Measurements from ENCODE around the gene TAS2R60. TPM values are rescaled to one million over a fixed set of nuclear protein-coding genes. Genes with fewer than 3 reads are reported as not detected.

Gene TAS2R60
- total RNA-seq, 1 experiment from 2014 or later: not detected

DNA sequence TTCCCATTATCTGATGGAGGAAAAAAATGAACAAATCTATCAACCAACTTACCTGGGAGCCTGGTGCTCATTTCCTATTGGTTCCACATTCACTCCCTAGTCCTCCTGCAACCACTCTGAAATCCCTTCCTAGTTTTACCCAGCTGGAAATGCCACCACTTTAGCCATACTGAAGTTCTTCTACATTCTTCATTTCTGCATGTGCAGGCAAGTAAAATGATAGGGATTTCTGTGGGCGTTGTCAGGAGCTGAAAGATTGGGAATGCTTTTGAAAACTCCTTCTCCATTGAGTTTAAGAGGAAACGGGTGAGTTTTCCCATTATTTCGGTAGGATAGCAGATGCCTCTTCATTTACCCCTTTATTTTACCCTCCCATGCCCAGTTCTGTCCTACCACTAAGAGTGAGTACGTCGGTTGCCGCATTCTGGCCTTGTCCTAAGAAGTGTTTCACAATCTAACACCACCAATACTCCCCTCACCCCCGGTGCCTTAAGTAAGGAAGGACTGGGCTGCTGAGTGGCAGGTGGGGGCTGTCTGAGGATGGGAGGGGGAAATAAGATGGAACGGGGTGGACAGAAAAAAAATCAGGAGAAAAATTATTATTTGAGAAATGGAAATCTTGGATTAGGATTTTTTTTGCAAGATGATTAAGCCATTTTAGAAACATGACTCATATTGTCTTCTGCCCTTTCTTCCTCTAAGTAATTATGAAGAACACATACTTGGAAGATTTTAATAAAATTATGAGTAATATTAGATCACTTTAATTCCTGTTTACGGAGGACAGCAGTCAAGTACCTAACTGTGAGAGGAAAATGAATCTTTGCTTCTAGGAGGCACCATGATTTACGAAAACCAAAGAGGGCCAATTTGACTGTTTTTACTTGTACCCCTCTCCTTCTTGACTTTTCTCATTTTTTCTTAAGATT is 13.2 kb upstream of the TAS2R60 start:
- no peaks in the 10 kb centered on the region for H3K4me1 Mint-ChIP-seq
- no peak overlapping the region for H3K27ac Mint-ChIP-seq
- Histone ChIP-seq H3K23me2 (ENCODE audit: insufficient read length, low read depth, low read length, poor library complexity, severe bottlenecking) (no peaks in the 10 kb centered on the region), H2AFZ (ENCODE audit: low read length) (no peak overlapping the region), H3K9ac (ENCODE audit: extremely low read depth, insufficient read length, low read length) (no peak overlapping the region), H2BK120ac (ENCODE audit: low read depth, low read length, poor library complexity, severe bottlenecking) (no peak overlapping the region), H2BK5ac (ENCODE audit: insufficient read length, low read length) (no peak overlapping the region), H4K8ac (replicated peaks; ENCODE audit: insufficient read length, low read depth, low read length) (no peak overlapping the region), H3K4me1 (ENCODE audit: insufficient read depth, low read length) (no peaks in the 10 kb centered on the region), H3K79me1 (ENCODE audit: insufficient read depth, low read depth, low read length, poor library complexity, severe bottlenecking) (no peaks in the 10 kb centered on the region), H3K23ac (ENCODE audit: insufficient read length, low read depth, low read length) (no peak overlapping the region), H3K14ac (ENCODE audit: insufficient read depth, low read length) (no peak overlapping the region), H3K4me2 (ENCODE audit: insufficient read depth, insufficient read length, low read length) (no peak overlapping the region), H2AK5ac (ENCODE audit: insufficient read length, low read length) (no peak overlapping the region), H3K4ac (ENCODE audit: low read depth, low read length) (no peak overlapping the region), H2BK12ac (ENCODE audit: insufficient read length, low read depth, low read length) (no peak overlapping the region), H3K56ac (ENCODE audit: insufficient read length, low read depth, low read length) (no peak overlapping the region), H3K27ac (ENCODE audit: insufficient read length, low read depth, low read length) (no peak overlapping the region), H3K27me3 (ENCODE audit: insufficient read depth, low read length) (no peaks in the 10 kb centered on the region), H3T11ph (ENCODE audit: low read length) (no peak overlapping the region), H3K79me2 (ENCODE audit: insufficient read depth, low read length) (no peaks in the 10 kb centered on the region), H4K5ac (ENCODE audit: insufficient read length, low read depth, low read length) (no peak overlapping the region), H2BK15ac (ENCODE audit: low read depth, low read length) (no peak overlapping the region), H2BK20ac (ENCODE audit: low read depth, low read length, poor library complexity, severe bottlenecking) (no peak overlapping the region), H4K20me1 (ENCODE audit: control insufficient read depth, insufficient read depth, insufficient read length) (no peaks in the 10 kb centered on the region), H4K91ac (ENCODE audit: insufficient read length, low read depth, low read length) (no peak overlapping the region), H3K9me3 (ENCODE audit: control insufficient read depth, low read depth, low read length) (no peaks in the 10 kb centered on the region), H3K18ac (ENCODE audit: insufficient read length, low read depth, low read length) (no peak overlapping the region)
- no peak for DNase-seq
- no peak overlapping the region for H3K4me3 Mint-ChIP-seq
- H3K27me3 Mint-ChIP-seq (ENCODE audit: low read depth): no peaks in the 10 kb centered on the region
- no peak for TF ChIP-seq CTCF (conservative IDR thresholded peaks at IDR 0.05)
- H3K9me3 Mint-ChIP-seq: peaks cover 0 to 3% of the 10 kb centered on the region in 2 experiments; a peak in 1 of 5 replicates
- H3K36me3 Mint-ChIP-seq (ENCODE audit: insufficient read depth in 1 of 3, low read depth in 3 of 3): no peaks in the 10 kb centered on the region; a peak in 1 of 7 replicates
- no CpG with 5 or more reads among the region's 10 CpGs for WGBS (ENCODE audit: extremely low coverage, insufficient read length, low lambda C conversion rate)
